ENCODE results near the gene HERC5. TPM values are rescaled to one million over a fixed set of nuclear protein-coding genes. Genes with fewer than 3 reads are reported as not detected.

The HERC5 gene
- 0.33 and 0.76 TPM in 2 replicates for total RNA-seq

DNA sequence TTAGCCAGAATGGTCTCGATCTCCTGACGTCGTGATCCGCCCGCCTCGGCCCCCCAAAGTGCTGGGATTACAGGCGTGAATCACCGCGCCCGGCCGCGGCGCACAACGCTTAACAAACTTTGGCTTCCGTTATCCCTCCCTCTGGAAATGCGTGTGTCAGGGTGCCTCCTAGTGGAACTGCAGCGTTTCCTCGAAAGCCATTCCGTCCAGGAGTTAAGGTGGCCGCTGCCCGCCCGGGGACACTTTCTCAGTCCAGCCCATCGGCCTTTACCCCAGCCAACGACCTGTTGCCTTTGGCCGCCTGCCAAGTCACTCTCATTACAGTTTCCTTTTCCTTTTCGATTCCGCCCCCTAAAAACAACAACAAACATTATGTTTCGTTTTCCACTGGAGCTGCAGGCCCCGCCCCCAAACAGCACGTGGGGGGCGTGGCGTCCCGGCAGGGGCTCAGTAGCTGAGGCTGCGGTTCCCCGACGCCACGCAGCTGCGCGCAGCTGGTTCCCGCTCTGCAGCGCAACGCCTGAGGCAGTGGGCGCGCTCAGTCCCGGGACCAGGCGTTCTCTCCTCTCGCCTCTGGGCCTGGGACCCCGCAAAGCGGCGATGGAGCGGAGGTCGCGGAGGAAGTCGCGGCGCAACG lies at the start of gene HERC5:
TSS of gene HERC5 (plus strand) at position 450 of the 637 bp plus-strand sequence. CDS start at position 601, 151 bp downstream.

DNA sequence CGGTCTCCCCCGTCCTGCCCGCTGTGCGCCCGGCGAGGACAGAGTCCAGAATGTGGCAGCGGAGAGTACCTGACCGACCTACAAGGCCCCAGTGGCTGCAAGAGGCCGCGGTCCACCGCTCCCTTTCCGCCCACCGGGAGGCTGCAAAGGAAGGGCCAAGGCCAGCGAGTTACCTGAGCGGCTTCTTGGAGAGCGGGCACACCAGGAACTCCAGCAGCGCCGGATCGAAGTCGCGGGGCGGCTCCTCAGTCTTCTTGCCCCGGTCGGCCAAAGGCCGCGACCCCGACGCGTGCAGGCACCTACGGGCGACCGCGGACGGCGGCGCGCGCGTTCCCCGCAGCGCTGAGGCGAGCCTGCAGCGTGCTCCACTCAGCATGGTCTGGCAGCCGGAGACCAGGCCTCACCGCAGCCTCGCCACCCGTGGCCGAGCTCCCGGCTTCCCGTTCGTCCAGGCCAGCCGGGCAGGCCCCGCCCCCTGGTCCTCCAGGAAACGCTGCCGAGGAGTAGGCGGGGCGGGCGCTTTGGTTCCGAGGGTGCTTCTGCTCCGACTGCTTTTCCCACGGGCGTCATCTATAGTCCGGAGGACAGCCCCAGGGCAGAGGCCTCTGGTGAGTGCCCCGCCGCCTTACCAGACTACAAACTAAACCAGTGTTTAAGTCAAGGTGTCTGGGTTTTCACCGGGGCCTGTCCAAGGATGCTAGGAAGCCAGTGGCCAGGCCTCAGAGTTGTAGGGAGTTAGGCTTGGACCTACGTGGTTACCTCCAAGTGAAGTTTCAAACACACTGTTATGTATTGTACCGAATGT lies 66.6 kb downstream of the HERC5 start, which contains the start of gene PYURF:
TSS of gene PYURF (minus strand) at position 452 of the 805 bp plus-strand sequence. CDS start at position 376, 76 bp downstream.

Other genes with a start within 250 kb of the HERC5 start
- 3.7 and 11.6 TPM in 2 replicates for gene PPM1K, start 172.6 kb upstream of the HERC5 start, total RNA-seq
- gene HERC6, start 78.3 kb upstream of the HERC5 start, total RNA-seq: 2.3 and 8.5 TPM in 2 replicates
- gene PYURF, start 66.7 kb downstream of the HERC5 start, total RNA-seq: 49.2 and 68.7 TPM in 2 replicates
- gene HERC3, start 135.4 kb downstream of the HERC5 start, total RNA-seq: 5.7 and 7.2 TPM in 2 replicates
- gene NAP1L5, start 240.7 kb downstream of the HERC5 start, total RNA-seq: 2.0 and 2.9 TPM in 2 replicates

Measured in mesangial cell (primary cell).